HG03575 (cell line): ENCODE results near the gene RASSF5.

Experiments
- ATAC-seq: cut with Tn5 transposase; IDR thresholded peaks from one replicate; pipeline ENCODE4 v1.9.1; 2021; ENCODE audit not compliant: unreplicated experiment, insufficient number of reproducible peaks, low FRiP score; ENCODE audit errors: extremely low read depth

RASSF5 gene

GRCh38 chr1:206534552-206534951 lies 27.2 kb downstream of the RASSF5 start:
- no peak for ATAC-seq

- no peak for ATAC-seq
Measured at GRCh38 chr1:206535853-206536188, 28.5 kb downstream of the RASSF5 start.

- ATAC-seq, result no peak
Measured at GRCh38 chr1:206537141-206537540, 29.8 kb downstream of the RASSF5 start.

GRCh38 chr1:206538086-206538770 lies 30.9 kb downstream of the RASSF5 start:
- no peak for ATAC-seq

GRCh38 chr1:206538901-206539640 lies 31.7 kb downstream of the RASSF5 start:
- no peak for ATAC-seq

GRCh38 chr1:206540044-206540780 lies 32.9 kb downstream of the RASSF5 start:
- no peak for ATAC-seq

GRCh38 chr1:206541236-206541833 lies 34.0 kb downstream of the RASSF5 start:
- ATAC-seq, result no peak

- ATAC-seq, result no peak
Measured at GRCh38 chr1:206544562-206545257, 37.4 kb downstream of the RASSF5 start.

- no peak for ATAC-seq
Measured at GRCh38 chr1:206545351-206545750, 38.0 kb downstream of the RASSF5 start.

- no peak for ATAC-seq
Measured at GRCh38 chr1:206547104-206547503, 39.8 kb downstream of the RASSF5 start.

- ATAC-seq, result no peak
Measured at GRCh38 chr1:206550446-206550845, 43.1 kb downstream of the RASSF5 start.

GRCh38 chr1:206551296-206551985 lies 44.1 kb downstream of the RASSF5 start:
- no peak for ATAC-seq

- no peak for ATAC-seq
Measured at GRCh38 chr1:206551986-206552326, 44.6 kb downstream of the RASSF5 start.

GRCh38 chr1:206554211-206554610 lies 46.9 kb downstream of the RASSF5 start:
- ATAC-seq, result no peak

- ATAC-seq, result no peak
Measured at GRCh38 chr1:206554701-206555472, 47.6 kb downstream of the RASSF5 start.

- no peak for ATAC-seq
Measured at GRCh38 chr1:206555473-206555935, 48.2 kb downstream of the RASSF5 start.

- ATAC-seq, result no peak
Measured at GRCh38 chr1:206556047-206556749, 48.9 kb downstream of the RASSF5 start.
